22Rv1 (cell line): ENCODE measurements around the gene CARM1.

Experiments
- H3K27ac ChIP-seq: fragments of 450-650 bp; 2 replicates; pipeline ENCODE4 v1.5.1; 2017
- CTCF ChIP-seq: fragments of 450-650 bp; IDR thresholded peaks from 2 replicates; pipeline ENCODE4 v1.5.1; 2017; ENCODE audit warnings: mild to moderate bottlenecking
- ZFX ChIP-seq: fragments of 450-650 bp; IDR thresholded peaks from 2 replicates; pipeline ENCODE4 v1.6.1; 2017; ENCODE audit warnings: antibody characterized with exemption, borderline replicate concordance

Gene CARM1

DNA sequence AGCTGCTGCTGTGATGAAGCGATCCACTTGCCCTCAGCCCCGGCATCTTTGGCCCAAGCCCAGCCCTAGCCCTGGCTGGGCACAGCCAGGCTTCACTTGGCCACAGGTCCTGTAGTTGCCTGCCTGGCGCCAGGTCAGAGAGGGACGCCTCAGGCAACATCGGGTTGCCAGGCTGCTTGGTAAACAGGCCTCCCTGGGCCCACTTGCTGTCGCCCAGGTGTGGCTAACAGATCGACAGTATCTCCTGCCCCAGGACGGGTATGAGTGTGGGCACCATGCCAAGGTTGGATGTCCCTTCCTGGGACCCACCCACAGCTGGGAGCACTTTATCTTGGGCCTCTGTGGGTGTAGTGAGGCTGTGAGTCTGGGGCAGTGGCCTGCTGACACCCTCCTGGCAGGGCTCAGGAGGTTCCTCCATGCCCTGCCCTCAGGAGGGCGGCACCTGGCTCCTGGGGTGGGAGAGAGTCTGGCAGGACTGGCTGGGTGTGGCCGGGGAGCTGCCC is 27.8 kb downstream of the CARM1 start:
- TF ChIP-seq CTCF = 0 out of 2 replicates have a peak, but pooled peaks have one; percentile 11
- no peak for TF ChIP-seq ZFX
- H3K27ac ChIP-seq = peak overlapping the region; percentile 68

DNA sequence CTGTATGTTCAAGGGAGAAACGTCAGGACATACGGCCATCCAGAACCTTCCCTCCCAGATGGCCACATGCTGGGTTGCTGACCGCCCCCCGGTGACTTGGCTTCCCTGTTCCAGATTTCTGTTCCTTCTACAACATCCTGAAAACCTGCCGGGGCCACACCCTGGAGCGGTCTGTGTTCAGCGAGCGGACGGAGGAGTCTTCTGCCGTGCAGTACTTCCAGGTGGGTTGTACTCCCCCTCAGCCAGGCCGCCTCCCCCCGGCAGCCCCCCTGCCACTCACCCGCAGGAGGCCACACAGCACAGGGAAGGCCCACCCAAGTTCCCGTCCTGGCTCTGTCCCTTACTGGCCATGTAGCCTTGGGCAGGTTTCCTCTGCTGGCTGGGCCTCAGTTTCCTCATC is 36.6 kb downstream of the CARM1 start:
- TF ChIP-seq CTCF (no peak), ZFX (no peak)
- no peak overlapping the region for H3K27ac ChIP-seq

- H3K27ac ChIP-seq = no peak overlapping the region
- no peak for TF ChIP-seq ZFX
- no peak for TF ChIP-seq CTCF
Observed at GRCh38 chr19:10908380-10908960, 37.1 kb downstream of the CARM1 start.

DNA sequence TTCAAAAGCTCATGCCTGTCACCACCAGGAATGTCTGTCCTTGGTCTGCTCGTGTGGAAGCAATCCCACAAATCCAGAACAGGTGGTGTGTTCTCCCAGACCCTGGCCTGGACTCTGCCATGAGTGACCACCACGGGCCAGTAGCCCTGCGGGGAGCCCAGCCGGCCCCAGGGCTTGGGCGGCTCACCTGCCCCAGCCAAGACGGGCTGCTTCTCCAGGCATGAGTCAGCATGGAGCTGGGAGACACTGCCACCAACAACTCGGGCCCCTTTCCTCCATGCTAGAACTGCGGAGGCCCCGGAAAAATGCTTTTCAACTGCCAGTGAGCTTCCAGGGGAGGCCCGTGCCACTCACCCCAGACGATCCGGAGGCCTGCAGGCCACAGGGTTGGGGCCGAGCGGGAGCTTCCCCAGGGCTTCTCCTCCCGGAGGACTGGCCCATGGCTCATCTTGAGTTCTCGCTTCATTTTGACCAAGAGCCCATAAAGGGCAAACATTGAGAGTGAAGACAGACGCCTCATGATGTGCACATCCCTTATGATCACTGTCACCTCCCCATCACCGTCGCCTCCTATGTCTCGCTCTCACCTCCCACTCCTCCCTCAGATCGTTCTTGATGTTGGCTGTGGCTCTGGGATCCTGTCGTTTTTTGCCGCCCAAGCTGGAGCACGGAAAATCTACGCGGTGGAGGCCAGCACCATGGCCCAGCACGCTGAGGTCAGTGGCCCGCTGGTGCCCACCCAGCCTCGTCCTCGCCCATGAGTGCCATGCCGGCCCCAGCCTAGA is 40.4 kb downstream of the CARM1 start:
- no peak for TF ChIP-seq CTCF
- TF ChIP-seq ZFX = no peak
- no peak overlapping the region for H3K27ac ChIP-seq

DNA sequence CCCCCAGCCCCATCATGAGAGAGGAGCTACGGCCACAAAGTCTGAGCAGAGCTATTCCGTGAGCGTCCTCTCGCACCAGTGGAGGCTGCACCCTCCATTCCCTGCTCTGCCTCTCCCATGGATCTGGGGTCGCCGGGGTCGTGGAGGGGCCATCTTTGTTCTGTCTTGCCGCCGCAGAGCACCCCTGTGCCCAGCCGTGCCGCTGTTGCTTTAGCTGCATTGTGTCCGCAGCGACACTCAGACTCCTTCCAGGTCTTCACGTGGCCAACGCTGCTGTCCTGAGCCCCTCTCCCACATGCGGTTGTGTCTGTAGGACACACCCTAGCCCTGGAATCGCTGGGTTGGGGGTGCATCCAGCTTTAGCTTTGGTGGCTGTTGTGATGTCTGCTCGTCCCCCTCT is 41.3 kb downstream of the CARM1 start:
- no peak for TF ChIP-seq ZFX
- TF ChIP-seq CTCF = no peak

DNA sequence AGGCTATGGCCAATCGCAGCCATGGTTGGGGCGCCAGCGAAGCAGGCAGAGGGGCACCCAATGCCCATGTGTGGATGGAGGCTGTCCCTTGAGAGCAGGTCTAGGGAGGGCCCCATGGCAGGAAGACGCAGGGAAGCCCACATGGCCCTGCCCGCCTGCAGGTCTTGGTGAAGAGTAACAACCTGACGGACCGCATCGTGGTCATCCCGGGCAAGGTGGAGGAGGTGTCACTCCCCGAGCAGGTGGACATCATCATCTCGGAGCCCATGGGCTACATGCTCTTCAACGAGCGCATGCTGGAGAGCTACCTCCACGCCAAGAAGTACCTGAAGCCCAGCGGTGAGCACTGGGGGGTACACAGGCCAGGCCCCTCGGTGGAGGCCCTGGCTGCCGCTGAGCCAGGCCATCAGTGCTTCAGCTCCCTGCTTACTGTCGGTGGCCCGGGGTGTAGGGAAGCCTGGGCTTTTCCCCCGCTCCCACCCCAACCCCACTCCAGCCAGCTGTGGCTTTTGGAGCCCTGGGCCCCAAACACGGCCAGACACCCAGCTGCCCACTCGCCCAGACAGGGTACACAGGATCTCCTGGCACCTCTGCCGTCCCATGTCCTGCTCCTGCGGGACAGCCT is 42.5 kb downstream of the CARM1 start:
- no peak for TF ChIP-seq CTCF
- no peak for TF ChIP-seq ZFX

More for the DNA sequence above, 41.3 kb downstream of the CARM1 start:
- no peak overlapping the region for H3K27ac ChIP-seq

More for the DNA sequence above, 42.5 kb downstream of the CARM1 start:
- H3K27ac ChIP-seq = no peak overlapping the region
